GM12872 (cell line): ENCODE measurements around the gene RTL10.

Source experiments
- TF ChIP-seq, protein P1 (sequence below): IDR thresholded peaks from 3 replicates; pipeline ENCODE4 v1.5.1; 2011; ENCODE audit warnings: low read depth, mild to moderate bottlenecking, low read length, moderate library complexity; ENCODE audit not compliant: insufficient read depth

Gene RTL10

DNA sequence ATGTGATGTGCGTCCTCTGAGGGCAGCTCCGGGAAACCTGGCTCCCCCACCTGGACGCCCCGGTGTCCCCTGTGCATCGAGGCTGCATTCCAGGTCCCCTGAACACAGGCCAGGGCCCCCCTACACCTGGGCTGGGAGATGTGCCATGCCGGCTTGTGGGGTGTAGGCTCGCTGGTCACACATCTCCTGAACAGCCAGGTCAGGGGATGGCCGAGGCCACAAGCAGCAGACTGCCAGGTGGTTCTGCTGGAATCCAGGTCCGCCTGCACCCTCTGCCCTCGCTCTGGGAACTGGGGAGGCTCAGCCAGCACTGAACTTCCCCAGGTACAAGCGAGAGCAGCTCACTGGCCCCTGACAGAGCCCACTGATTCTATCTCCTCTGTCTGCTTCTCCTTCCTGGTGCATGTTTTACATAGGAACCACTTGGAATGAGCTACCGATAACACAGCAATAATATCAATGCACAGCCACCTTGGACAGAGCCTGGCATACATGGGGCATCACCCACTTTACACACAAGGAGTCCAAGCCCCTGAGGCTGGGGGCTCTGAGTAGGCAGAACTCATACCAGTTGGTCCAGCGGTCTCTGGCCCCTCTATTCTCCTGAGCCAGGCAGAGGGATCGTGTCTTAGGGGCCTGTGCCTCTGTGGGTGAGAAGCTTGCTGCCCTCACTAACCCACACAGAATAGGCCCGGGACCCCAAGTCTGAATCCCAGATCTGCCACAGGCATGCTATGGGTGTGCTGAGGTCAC lies 47.3 kb downstream of the RTL10 start:
- TF ChIP-seq, protein P1, sequence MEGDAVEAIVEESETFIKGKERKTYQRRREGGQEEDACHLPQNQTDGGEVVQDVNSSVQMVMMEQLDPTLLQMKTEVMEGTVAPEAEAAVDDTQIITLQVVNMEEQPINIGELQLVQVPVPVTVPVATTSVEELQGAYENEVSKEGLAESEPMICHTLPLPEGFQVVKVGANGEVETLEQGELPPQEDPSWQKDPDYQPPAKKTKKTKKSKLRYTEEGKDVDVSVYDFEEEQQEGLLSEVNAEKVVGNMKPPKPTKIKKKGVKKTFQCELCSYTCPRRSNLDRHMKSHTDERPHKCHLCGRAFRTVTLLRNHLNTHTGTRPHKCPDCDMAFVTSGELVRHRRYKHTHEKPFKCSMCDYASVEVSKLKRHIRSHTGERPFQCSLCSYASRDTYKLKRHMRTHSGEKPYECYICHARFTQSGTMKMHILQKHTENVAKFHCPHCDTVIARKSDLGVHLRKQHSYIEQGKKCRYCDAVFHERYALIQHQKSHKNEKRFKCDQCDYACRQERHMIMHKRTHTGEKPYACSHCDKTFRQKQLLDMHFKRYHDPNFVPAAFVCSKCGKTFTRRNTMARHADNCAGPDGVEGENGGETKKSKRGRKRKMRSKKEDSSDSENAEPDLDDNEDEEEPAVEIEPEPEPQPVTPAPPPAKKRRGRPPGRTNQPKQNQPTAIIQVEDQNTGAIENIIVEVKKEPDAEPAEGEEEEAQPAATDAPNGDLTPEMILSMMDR = no peak

DNA sequence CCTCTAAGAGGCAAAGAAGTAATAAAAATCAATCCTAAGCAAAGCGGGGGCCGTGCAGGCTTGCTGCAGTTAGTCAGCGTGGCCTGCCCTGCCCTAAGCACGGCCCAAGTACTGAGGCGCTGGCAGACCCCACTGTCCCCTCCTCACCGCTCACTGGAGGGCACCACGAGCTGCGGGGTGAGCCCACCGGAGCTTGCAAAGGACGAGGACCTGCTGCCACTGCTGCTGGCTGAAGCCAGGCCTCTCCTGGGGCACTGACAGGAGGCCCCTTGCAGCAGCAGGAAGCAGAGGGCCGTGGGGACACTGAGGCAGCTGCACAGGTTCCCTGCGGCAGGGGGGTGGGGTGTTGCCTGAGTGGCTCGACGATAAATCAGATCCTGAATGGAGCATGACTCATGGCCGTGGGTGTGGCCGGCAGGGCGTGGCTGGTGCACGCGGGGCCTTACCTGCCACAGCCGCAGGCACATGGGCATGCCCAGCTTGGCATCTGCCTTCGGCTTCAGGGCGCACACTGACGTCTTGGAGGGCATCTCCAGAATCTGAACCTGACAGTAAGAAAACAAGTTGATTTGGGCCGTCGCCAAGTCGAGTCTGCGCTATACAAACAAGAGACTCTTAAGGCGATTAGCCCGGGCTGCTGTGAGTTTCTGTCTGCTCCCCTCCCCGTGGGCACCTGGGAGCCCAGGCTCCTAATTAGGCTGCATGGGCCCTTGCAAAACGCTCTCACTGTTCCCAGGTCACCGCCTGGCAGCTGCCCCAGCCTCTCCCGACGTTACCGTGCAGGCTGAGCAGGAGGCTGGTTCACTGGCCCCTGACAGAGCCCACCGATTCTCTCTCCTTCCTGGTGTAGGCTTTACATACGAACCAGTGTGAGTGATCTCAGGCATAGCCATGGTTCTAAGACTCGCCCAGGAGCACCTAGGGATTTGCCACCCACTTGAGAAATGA lies 48.2 kb downstream of the RTL10 start:
- TF ChIP-seq, protein P1 = no peak

DNA sequence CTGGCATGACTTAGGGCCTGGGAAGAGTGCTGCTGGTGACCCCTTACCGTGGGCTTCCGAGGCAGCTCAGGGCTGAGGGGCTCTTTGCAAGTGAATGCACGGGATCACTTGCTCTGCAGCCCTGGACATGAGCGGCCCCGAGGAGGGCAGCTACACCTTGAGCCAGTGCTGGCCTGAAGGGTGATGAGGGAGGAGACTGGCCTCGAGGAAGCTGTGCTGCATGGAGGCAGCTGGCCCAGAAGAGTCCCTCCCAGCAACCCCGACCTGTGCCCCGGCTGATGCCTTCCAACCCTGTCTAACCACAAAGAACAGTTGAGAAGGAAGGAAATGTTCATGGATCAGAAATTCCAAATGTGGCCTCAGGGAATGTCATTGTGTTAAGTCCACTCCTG lies 48.9 kb downstream of the RTL10 start:
- TF ChIP-seq, protein P1 = no peak
